BLaER1 (cell line): ENCODE results near the gene LHFPL6.

Experiments used
- H3K27ac ChIP-seq: shearing (Covaris generic); formaldehyde crosslinking; 2 replicates; pipeline ENCODE4 v1.8.1; 2022
- H3K27me3 ChIP-seq: shearing (Covaris generic); formaldehyde crosslinking; 2 replicates; pipeline ENCODE4 v1.8.1; 2022
- H3K36me3 ChIP-seq: shearing (Covaris generic); formaldehyde crosslinking; 2 replicates; pipeline ENCODE4 v1.8.1; 2022
- H3K4me1 ChIP-seq: shearing (Covaris generic); formaldehyde crosslinking; 2 replicates; pipeline ENCODE4 v1.8.1; 2022
- H3K4me2 ChIP-seq: shearing (Covaris generic); formaldehyde crosslinking; 2 replicates; pipeline ENCODE4 v1.8.1; 2022
- H3K4me3 ChIP-seq: shearing (Covaris generic); formaldehyde crosslinking; 2 replicates; pipeline ENCODE4 v1.8.1; 2022
- H3K9ac ChIP-seq: shearing (Covaris generic); formaldehyde crosslinking; 2 replicates; pipeline ENCODE4 v1.8.1; 2022
- H3K9me3 ChIP-seq: shearing (Covaris generic); formaldehyde crosslinking; 2 replicates; pipeline ENCODE4 v1.8.1; 2022
- H4K20me1 ChIP-seq: shearing (Covaris generic); formaldehyde crosslinking; 2 replicates; pipeline ENCODE4 v1.8.1; 2022
- Cebpa-rat ChIP-seq: shearing (Covaris generic); IDR thresholded peaks from 2 replicates; pipeline ENCODE4 v1.8.1; 2022

The LHFPL6 gene

DNA sequence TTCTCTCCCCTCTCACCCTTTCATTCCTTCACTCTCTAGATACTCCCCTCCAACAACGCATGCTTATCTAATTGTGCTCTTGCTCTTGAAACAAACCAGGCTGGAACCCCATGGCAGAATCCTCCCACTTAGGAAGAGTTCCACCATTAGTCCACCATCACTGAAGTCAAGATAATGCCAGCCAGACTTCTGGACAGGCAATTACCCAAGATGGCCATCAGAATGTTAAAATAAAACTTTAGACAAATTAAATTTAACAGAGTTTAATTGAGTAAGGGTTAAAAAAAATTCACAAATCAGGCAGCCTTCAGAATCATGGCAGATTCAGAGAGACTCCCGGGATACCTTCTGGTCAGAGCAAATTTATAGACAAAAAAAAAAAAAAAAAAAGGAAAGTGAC, 221.5 kb downstream of the LHFPL6 start:
- Histone ChIP-seq H3K27ac (no peak overlapping the region), H3K9ac (no peak overlapping the region), H3K4me2 (no peak overlapping the region), H3K4me3 (no peak overlapping the region), H3K4me1 (no peaks in the 10 kb centered on the region), H3K9me3 (no peaks in the 10 kb centered on the region), H3K27me3 (no peaks in the 10 kb centered on the region), H3K36me3 (no peaks in the 10 kb centered on the region), H4K20me1 (no peaks in the 10 kb centered on the region)
- no peak for TF ChIP-seq Cebpa-rat

DNA sequence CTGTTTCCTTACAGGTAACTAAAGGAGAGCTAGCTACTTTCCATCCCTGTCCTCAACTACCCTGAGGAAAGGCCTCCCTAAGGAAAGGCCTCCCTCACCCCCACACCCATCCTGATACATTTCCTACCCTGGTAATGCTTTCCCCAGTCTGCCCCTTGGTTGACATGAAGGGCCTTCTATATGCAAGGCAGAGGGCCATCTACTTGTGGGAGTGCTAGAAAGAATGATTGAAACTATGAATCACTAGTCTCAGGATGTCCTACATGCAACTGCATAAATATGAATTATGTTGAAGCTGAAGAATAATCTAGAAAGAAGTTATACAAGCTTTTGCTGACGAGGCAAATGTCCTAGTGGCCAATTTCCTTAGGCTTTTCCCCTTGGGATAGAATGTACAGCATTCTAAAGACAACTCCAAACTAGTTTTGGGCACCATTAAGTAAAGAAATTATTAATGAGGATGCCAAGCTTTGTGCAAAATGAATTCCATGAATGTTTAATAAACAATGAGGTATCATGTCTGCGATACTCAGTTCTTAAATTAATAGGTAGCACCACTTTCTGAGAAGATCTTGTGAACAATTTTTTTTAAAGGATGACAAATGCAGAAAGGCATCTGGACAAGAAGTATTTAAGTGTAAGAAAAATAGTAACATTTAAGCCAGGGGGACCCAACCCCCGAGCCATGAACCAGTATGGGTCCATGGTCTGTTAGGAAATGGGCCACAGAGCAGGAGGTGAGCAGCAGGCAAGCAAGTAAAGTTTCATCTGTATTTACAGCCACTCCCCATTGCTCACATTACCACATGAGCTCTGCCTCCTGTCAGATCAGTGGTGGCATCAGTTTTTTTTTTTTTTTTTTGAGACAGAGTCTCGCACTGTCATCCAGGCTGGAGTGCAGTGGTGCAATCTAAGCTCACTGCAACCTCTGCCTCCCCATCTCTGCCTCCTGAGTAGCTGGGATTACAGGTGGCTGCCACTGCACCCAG, 223.0 kb downstream of the LHFPL6 start:
- no peak overlapping the region for H3K9ac ChIP-seq
- no peak for TF ChIP-seq Cebpa-rat
- no peaks in the 10 kb centered on the region for H4K20me1 ChIP-seq
- no peaks in the 10 kb centered on the region for H3K27me3 ChIP-seq
- no peaks in the 10 kb centered on the region for H3K4me1 ChIP-seq
- no peak overlapping the region for H3K4me2 ChIP-seq
- H3K27ac ChIP-seq = no peak overlapping the region
- no peaks in the 10 kb centered on the region for H3K9me3 ChIP-seq
- H3K36me3 ChIP-seq = no peaks in the 10 kb centered on the region
- H3K4me3 ChIP-seq = no peak overlapping the region

DNA sequence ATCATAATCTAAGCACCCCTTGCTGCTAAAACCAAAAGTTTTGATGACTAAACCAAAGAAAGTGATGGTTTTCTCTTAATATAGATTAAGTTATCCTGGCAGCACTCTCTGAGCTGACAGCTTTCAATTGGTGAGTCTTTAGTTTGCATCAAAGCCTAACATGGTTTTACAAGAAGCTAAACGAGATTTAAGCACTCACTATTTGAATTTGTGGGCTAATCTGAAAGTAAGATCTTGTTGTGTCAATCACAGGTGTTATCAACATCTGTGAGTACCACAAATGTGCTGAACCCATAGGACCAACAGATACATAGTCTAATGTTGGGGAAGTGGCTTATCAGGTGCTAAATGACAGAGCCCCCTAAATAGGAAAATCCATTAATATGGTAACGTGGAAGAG, 223.9 kb downstream of the LHFPL6 start:
- Histone ChIP-seq H3K4me3 (no peak overlapping the region), H3K9ac (no peak overlapping the region), H3K4me2 (no peak overlapping the region), H3K9me3 (no peaks in the 10 kb centered on the region), H3K4me1 (no peaks in the 10 kb centered on the region), H3K36me3 (no peaks in the 10 kb centered on the region), H4K20me1 (no peaks in the 10 kb centered on the region), H3K27me3 (no peaks in the 10 kb centered on the region), H3K27ac (no peak overlapping the region)
- TF ChIP-seq Cebpa-rat = no peak

DNA sequence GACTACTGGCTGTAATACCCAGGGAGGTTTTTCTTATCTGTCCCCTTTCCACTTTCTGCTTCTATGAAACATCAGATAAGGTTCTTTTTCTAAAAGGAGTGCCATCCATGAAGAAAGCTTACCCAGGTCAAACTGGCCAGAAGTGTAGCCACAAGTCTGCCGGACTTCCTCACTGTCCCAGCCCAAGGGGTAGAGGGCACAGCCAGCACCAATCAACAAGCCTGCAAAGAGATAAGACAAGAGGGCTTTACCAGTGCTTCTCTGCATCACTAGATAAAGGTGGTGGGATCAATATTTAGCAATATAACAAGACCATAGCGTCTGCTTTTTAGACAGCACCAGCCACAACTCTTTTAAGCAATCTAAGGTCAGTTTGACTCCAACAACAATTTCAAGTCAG, 224.7 kb downstream of the LHFPL6 start:
- Histone ChIP-seq H3K9ac (no peak overlapping the region), H4K20me1 (no peaks in the 10 kb centered on the region), H3K27me3 (no peaks in the 10 kb centered on the region), H3K36me3 (no peaks in the 10 kb centered on the region), H3K4me1 (no peaks in the 10 kb centered on the region), H3K4me2 (no peak overlapping the region), H3K9me3 (no peaks in the 10 kb centered on the region), H3K27ac (no peak overlapping the region), H3K4me3 (no peak overlapping the region)
- no peak for TF ChIP-seq Cebpa-rat

DNA sequence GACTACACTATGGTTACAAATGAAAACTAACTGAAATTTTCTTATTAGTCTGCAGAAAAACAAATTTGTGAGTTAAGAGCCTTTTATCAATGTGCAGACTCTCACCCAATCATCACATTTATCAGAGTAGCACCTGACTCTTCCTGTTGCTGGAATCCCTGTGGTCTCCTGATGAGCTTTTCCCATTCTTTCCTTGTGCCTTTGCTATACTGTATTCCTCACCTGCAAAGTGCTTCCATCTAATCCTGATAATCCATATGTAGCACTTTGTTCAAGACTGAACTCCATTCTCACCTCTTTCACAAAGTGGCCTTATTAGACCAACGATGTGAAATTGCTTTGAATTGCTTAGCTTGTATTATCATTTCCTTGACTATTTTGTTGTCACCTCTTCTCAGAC, 225.3 kb downstream of the LHFPL6 start:
- Histone ChIP-seq H3K4me1 (no peaks in the 10 kb centered on the region), H4K20me1 (no peaks in the 10 kb centered on the region), H3K9ac (no peak overlapping the region), H3K27me3 (no peaks in the 10 kb centered on the region), H3K4me3 (no peak overlapping the region), H3K36me3 (no peaks in the 10 kb centered on the region), H3K4me2 (no peak overlapping the region), H3K9me3 (no peaks in the 10 kb centered on the region), H3K27ac (no peak overlapping the region)
- no peak for TF ChIP-seq Cebpa-rat

DNA sequence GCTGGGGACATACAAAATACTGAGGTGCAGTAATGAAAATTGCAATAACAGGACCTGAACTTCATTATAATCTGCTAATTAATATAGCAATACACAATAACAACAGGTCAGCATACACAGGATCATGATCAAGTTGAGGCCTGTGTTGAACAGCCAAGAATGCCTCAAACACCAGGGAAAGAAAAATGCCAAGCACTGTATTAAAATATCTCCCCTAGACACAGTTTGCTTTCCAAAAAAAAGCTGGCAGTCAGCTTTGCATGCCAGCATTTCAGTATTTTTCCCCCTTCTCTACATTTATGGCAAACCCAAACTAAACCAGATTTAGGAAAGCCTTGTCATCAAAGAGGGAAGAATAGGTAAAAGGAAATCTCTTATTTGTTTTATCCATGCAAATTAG, 226.9 kb downstream of the LHFPL6 start:
- H3K9me3 ChIP-seq = no peaks in the 10 kb centered on the region
- H3K4me3 ChIP-seq = no peak overlapping the region
- H4K20me1 ChIP-seq = no peaks in the 10 kb centered on the region
- TF ChIP-seq Cebpa-rat = no peak
- no peaks in the 10 kb centered on the region for H3K27me3 ChIP-seq
- no peak overlapping the region for H3K27ac ChIP-seq
- H3K36me3 ChIP-seq = no peaks in the 10 kb centered on the region
- H3K4me2 ChIP-seq = no peak overlapping the region
- H3K4me1 ChIP-seq = no peaks in the 10 kb centered on the region
- no peak overlapping the region for H3K9ac ChIP-seq

DNA sequence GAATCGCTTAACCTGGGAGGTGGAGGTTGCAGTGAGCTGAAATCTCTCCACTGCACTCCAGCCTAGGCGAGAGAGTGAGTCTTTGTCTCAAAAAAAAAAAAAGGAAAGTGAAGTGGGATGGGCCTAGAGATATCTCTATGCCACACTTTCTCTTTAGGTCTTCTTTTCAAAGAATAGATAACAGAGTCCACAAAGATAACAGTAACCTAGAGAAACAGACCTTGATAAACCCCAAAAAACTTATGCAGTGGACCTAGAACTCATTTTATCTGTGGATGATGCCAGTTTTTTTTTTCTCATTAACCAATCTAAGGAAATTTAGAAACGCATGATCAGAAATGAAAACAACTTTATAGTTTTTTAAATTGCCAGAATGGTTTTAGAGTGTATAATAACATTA, 227.4 kb downstream of the LHFPL6 start:
- no peak overlapping the region for H3K4me3 ChIP-seq
- no peak overlapping the region for H3K27ac ChIP-seq
- no peaks in the 10 kb centered on the region for H3K36me3 ChIP-seq
- no peak for TF ChIP-seq Cebpa-rat
- no peaks in the 10 kb centered on the region for H3K4me1 ChIP-seq
- H3K27me3 ChIP-seq = no peaks in the 10 kb centered on the region
- H3K9ac ChIP-seq = no peak overlapping the region
- H4K20me1 ChIP-seq = no peaks in the 10 kb centered on the region
- no peak overlapping the region for H3K4me2 ChIP-seq
- H3K9me3 ChIP-seq = no peaks in the 10 kb centered on the region

DNA sequence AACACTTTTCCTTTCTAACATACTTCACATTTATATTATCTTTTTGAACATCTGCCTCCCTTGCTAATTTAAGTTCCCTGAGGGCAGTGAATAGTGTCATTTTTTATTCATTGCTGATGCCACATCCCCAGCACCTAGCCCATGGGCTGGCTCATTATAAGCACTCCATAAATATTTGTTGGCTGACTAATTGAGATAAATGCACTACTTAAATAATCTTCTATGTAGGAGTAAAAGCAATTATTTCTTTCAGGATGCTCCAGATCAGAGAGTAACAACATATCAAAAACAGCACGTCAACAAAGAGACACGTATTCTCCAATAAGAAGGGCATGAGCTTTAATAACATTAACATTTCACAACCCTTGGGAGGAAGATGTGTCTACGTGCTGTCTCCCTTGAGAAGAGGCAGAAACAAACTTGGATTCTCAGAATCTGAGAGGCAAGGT, 228.2 kb downstream of the LHFPL6 start:
- no peak overlapping the region for H3K9ac ChIP-seq
- H3K4me3 ChIP-seq = no peak overlapping the region
- no peaks in the 10 kb centered on the region for H3K27me3 ChIP-seq
- H3K9me3 ChIP-seq = no peaks in the 10 kb centered on the region
- H3K36me3 ChIP-seq = no peaks in the 10 kb centered on the region
- TF ChIP-seq Cebpa-rat = no peak
- H3K27ac ChIP-seq = no peak overlapping the region
- no peak overlapping the region for H3K4me2 ChIP-seq
- H3K4me1 ChIP-seq = no peaks in the 10 kb centered on the region
- H4K20me1 ChIP-seq = no peaks in the 10 kb centered on the region

DNA sequence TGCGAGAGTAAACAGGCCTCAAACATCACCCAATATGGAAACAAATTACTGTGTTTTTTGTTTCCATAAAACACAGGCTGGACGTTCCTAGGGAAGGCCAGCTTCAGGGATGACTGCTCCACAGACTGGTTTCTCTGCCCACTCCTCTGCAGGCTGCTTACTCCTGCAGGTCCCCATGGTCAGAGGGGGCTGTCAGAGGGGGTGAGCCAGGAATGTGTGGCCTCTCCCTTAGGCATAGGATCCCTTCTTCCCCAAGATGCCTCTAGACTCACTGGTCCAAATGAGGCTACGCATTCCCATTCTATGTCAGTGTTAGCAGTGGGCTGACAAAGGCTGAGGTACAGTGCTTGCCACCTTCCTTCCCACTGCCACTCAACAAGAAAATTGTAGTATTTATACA, 229.8 kb downstream of the LHFPL6 start:
- no peak overlapping the region for H3K27ac ChIP-seq
- no peaks in the 10 kb centered on the region for H3K4me1 ChIP-seq
- no peak overlapping the region for H3K4me3 ChIP-seq
- no peaks in the 10 kb centered on the region for H3K36me3 ChIP-seq
- no peaks in the 10 kb centered on the region for H3K9me3 ChIP-seq
- H3K27me3 ChIP-seq = no peaks in the 10 kb centered on the region
- no peak overlapping the region for H3K9ac ChIP-seq
- no peak for TF ChIP-seq Cebpa-rat
- no peak overlapping the region for H3K4me2 ChIP-seq
- H4K20me1 ChIP-seq = no peaks in the 10 kb centered on the region

DNA sequence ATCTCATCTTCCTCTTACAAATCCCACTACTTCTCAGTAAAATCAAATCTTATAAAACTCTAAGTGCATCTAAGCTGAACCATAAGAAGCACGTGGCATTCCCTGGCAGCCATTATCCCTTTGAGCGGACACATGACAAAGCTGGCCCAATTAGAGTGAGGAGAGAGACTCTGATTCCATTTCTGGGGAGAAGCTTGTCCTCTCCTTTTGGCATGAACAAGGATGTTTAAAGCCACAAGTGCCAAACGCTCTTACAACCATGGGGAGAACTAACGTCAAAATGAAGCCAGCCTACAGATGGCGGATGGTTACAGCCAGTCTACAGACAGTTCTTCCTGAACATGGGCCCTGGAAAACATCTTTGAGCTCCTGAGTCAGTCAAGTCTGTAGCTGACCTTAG, 231.3 kb downstream of the LHFPL6 start:
- Histone ChIP-seq H3K36me3 (no peaks in the 10 kb centered on the region), H3K27ac (no peak overlapping the region), H3K9ac (no peak overlapping the region), H3K27me3 (no peaks in the 10 kb centered on the region), H4K20me1 (no peaks in the 10 kb centered on the region), H3K4me3 (no peak overlapping the region), H3K9me3 (no peaks in the 10 kb centered on the region), H3K4me1 (no peaks in the 10 kb centered on the region), H3K4me2 (no peak overlapping the region)
- no peak for TF ChIP-seq Cebpa-rat
